HFFc6 (cell line): Measurements from ENCODE around the gene ANKS1A. TPM values are rescaled to one million over a fixed set of nuclear protein-coding genes. Genes with fewer than 3 reads are reported as not detected.

ENCODE experiments used
- DNase-seq: peaks from one replicate; pipeline ENCODE4 v3.0.0-alpha.2; 2018
- H3K27ac Mint-ChIP-seq: 2 replicates; pipeline ENCODE4 v1.8.0; 2020; ENCODE audit warnings: mild to moderate bottlenecking, mixed read lengths
- H3K27me3 Mint-ChIP-seq: 2 replicates; pipeline ENCODE4 v1.8.0; 2021; ENCODE audit warnings: mild to moderate bottlenecking, moderate library complexity, mixed read lengths; ENCODE audit not compliant: insufficient read depth
- H3K36me3 Mint-ChIP-seq: 2 replicates; pipeline ENCODE4 v1.8.0; 2021; ENCODE audit warnings: low read depth, mixed read lengths
- H3K4me1 Mint-ChIP-seq: 2 replicates; pipeline ENCODE4 v1.8.0; 2020; ENCODE audit warnings: low read depth, mixed read lengths
- H3K4me3 Mint-ChIP-seq: 2 replicates; pipeline ENCODE4 v1.8.0; 2020; ENCODE audit warnings: mild to moderate bottlenecking, moderate library complexity, mixed read lengths
- H3K9me3 Mint-ChIP-seq: 2 replicates; pipeline ENCODE4 v1.8.0; 2020; ENCODE audit warnings: mild to moderate bottlenecking, mixed read lengths
- total RNA-seq, 6 experiments: library from RNA; stranded (reverse); fragmentation: NEBNext Ultra II Directional; extraction: Animal tissue kit (Norgen Biotek cat#: 25700); gene quantifications; 2 replicates in 1 of 6; 3 replicates in 5 of 6; pipeline ENCODE4 v1.2.3, GENCODE V29; 2021
- TF ChIP-seq, protein P1 (sequence below): fragments of 200-600 bp; sonication (generic); IDR thresholded peaks from 2 replicates; pipeline ENCODE4 v1.5.0; 2021; ENCODE audit warnings: antibody characterized with exemption, mild to moderate bottlenecking

Gene ANKS1A
- total RNA-seq, 6 experiments from 2014 or later, result 11.6 to 13.5 (median 13.1) TPM

DNA sequence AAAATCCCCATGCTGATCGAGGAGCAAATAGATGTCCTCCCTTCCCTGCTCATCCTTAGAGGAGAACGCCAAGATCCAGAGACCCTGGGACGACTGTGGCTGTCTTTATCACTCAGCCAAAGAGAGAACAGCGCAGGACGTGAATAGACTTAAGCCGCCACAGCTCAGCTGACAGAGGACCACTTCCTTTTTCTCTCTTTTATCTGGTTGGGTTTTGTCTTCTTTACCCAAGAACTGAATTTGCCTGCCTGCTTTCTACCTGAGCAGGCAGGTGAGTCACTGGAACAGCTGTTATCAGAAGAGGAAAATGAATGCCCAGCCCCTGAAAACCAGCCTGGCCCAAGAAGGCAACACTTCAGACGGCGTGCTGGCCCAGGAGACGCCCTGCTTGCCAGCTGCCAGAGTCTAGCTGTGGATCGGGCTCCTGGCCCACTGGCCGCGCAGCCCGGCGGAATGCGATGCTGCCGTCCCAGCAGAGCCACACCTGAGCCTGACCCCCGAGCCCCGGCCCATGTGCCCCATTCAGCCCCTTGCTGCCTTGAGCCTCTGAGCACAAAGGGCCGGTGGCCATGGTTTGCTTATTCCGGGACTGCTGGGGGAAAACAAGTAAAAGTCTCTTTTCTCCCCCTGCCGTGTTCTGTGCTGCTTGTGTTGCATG is 169.9 kb downstream of the ANKS1A start:
- H3K4me3 Mint-ChIP-seq, result no peak overlapping the region
- no peaks in the 10 kb centered on the region for H3K9me3 Mint-ChIP-seq
- no peaks in the 10 kb centered on the region; the same call in 1 of the 2 replicates for H3K27me3 Mint-ChIP-seq
- peaks cover 4% of the 10 kb centered on the region; the same call in 1 of the 2 replicates for H3K36me3 Mint-ChIP-seq
- no peak for DNase-seq
- no peak overlapping the region for H3K27ac Mint-ChIP-seq
- H3K4me1 Mint-ChIP-seq, result peaks cover 14% of the 10 kb centered on the region
- TF ChIP-seq, protein P1, sequence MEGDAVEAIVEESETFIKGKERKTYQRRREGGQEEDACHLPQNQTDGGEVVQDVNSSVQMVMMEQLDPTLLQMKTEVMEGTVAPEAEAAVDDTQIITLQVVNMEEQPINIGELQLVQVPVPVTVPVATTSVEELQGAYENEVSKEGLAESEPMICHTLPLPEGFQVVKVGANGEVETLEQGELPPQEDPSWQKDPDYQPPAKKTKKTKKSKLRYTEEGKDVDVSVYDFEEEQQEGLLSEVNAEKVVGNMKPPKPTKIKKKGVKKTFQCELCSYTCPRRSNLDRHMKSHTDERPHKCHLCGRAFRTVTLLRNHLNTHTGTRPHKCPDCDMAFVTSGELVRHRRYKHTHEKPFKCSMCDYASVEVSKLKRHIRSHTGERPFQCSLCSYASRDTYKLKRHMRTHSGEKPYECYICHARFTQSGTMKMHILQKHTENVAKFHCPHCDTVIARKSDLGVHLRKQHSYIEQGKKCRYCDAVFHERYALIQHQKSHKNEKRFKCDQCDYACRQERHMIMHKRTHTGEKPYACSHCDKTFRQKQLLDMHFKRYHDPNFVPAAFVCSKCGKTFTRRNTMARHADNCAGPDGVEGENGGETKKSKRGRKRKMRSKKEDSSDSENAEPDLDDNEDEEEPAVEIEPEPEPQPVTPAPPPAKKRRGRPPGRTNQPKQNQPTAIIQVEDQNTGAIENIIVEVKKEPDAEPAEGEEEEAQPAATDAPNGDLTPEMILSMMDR, result no peak

DNA sequence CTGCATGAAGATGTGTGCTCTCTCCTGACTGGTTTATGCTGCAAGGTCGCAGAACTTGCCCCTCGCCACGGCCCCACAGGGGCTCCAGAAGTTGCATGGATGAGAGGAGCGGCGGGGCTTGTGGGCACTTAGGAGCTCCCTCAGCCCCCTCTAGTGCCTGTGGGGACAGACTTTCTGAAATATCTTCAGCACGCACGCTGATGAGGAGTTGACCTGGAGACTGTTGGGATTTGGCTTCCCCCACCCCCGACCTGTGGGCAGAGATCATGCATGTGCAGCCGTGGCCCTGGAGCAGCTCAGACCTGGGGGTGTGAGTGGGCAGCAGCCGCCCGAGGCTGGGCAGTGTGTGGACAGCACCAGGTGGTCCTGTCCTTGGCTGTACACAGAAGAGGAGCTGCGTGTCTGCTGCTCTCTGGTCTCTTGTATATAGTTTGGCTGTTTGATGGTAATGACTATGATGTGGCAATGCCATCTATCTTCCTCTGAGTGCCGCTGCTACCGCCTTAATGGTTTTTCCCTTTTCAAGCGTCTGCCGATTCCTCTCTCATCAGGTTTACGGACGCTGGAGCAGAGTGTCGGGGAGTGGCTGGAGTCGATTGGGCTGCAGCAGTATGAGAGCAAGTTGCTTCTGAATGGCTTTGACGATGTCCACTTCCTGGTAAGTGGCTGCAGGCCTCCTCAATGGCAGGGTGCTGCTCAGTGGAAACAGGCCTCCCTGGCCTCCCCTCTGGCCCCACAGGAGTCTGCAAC is 170.7 kb downstream of the ANKS1A start:
- Mint-ChIP-seq H3K27ac (no peak overlapping the region), H3K36me3 (peaks cover 4% of the 10 kb centered on the region; the same call in 1 of the 2 replicates), H3K9me3 (no peaks in the 10 kb centered on the region), H3K4me1 (peaks cover 14% of the 10 kb centered on the region), H3K4me3 (no peak overlapping the region), H3K27me3 (no peaks in the 10 kb centered on the region; the same call in 1 of the 2 replicates)
- TF ChIP-seq, protein P1, result no peak
- DNase-seq, result no peak

DNA sequence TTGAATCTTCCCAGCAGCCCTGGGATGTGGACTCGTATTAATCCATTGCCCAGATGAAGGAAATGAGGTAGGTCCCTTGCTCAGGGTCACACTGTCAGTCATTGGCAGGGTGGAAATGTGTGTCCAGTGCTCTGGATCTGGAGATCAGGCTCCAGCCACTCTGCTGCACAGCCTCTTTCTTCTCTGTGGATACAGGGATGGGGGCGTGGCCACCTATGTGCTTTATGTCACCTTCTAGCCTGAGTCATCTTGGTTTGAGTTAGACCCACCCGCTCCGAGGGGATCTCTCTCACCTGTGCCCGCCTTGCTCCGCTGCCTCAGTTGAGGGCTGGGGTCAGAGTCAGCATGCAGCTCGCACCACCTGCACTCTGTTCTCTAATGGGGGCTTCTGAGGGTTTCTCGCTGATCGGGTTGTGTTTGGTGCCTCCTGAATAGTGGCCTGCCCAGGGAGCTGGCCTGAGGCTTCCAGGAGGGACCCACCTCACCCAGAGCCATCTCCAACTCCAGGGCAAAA is 172.1 kb downstream of the ANKS1A start:
- no peak overlapping the region for H3K27ac Mint-ChIP-seq
- TF ChIP-seq, protein P1, result no peak
- H3K9me3 Mint-ChIP-seq, result no peaks in the 10 kb centered on the region
- peaks cover 14% of the 10 kb centered on the region for H3K4me1 Mint-ChIP-seq
- no peak overlapping the region for H3K4me3 Mint-ChIP-seq
- no peaks in the 10 kb centered on the region; the same call in 1 of the 2 replicates for H3K27me3 Mint-ChIP-seq
- no peak for DNase-seq
- peaks cover 4% of the 10 kb centered on the region; the same call in 1 of the 2 replicates for H3K36me3 Mint-ChIP-seq

DNA sequence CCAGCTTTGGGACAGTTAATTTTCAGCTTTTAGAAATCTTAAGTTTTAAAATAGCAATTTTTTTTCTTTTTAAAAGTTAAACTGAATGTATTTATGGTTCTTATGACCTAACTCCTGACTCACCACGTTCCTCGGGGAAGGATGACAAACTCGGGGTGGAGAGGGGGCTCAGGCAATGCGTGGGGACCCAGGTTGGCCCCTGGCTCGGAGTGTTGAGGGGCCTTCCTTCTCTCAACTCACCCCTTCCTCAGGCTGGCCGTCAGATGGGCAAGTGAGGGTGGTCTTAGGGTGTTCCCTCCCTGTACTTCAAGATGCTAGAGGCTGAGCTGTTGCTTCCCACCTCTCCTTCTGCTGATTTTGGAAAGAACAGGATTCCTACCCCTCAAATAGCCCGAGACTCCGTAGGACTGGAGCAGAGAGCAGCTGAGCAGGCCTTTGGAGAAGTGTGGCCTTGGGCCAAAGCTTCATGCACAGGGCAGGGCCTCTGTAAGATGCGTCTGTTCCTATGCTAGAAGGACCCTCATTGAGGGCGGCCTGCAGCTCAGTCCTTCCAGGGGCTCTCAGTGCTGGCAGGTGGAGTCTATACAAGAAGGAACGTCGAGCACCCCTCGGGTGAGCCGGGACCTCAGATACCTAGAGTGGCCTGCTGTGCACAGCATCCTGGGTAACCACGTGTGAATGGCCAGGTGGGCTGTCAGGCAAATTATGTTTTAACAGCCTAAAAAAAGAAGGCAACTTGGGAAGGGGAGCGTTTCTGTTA is 172.8 kb downstream of the ANKS1A start:
- Mint-ChIP-seq H3K9me3 (no peaks in the 10 kb centered on the region), H3K36me3 (peaks cover 4% of the 10 kb centered on the region; the same call in 1 of the 2 replicates)
- TF ChIP-seq, protein P1, result no peak

More for the DNA sequence above, 172.8 kb downstream of the ANKS1A start:
- Mint-ChIP-seq H3K4me1 (peaks cover 14% of the 10 kb centered on the region), H3K27ac (no peak overlapping the region), H3K27me3 (no peaks in the 10 kb centered on the region; the same call in 1 of the 2 replicates), H3K4me3 (no peak overlapping the region)
- DNase-seq, result no peak
